GM13976 (cell line): ENCODE results near the gene PSAT1.

Experiments
- DNase-seq: peaks from one replicate; pipeline ENCODE4 v3.0.0; 2012; ENCODE audit warnings: low spot score
- CTCF ChIP-seq: IDR thresholded peaks from 2 replicates; pipeline ENCODE4 v1.5.1; 2012; ENCODE audit warnings: borderline replicate concordance, mild to moderate bottlenecking; ENCODE audit not compliant: insufficient read depth; ENCODE audit errors: extremely low read depth, missing control alignments, control extremely low read depth
- in situ Hi-C: fragments of 300-500 bp; cut with MboI; formaldehyde crosslinking; loops from one replicate; pipeline ENCODE4 v1.12.0; 2022; ENCODE audit warnings: low sequenced_read_pairs, mixed read lengths, inconsistent platforms; ENCODE audit not compliant: unreplicated experiment

PSAT1 gene

GRCh38 chr9:78292026-78292425, 4.9 kb upstream of the PSAT1 start:
- no peak for TF ChIP-seq CTCF
- no peak for DNase-seq
- in situ Hi-C loops: no loop called here

- no peak for TF ChIP-seq CTCF
- DNase-seq: no peak
- in situ Hi-C loops: no loop called here
Observed at GRCh38 chr9:78292716-78293497, 4.0 kb upstream of the PSAT1 start.

- no peak for DNase-seq
- no peak for TF ChIP-seq CTCF
- in situ Hi-C loops: no loop called here
Observed at GRCh38 chr9:78294290-78295176, 2.4 kb upstream of the PSAT1 start.

DNA sequence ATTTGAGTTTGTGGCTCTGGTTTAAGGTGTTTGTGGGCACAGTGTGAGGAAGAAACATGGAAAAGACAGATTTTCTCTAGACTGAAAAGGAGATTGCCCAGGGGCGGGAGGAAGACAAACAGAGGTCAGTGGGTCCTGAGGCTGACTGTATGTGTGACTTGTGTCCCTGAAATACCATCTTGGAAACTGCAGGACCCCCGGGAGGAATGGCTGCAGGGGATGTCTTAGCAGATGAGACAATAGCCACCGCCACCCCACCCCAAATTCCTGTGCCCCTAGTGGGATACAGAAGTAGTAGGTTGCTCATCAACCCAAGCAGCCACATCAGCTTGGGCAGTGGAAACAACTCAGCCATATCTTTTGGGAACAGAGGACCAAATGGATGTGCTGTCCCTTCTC, 1.7 kb upstream of the PSAT1 start:
- in situ Hi-C loops: no loop called here
- DNase-seq: no peak
- no peak for TF ChIP-seq CTCF

- no peak for DNase-seq
- in situ Hi-C loops: no loop called here
- TF ChIP-seq CTCF: no peak
Observed at GRCh38 chr9:78295731-78296130, 1.2 kb upstream of the PSAT1 start.

- no peak for TF ChIP-seq CTCF
- DNase-seq: no peak
- in situ Hi-C loops: no loop called here
Observed at GRCh38 chr9:78296201-78296892, 578 bp upstream of the PSAT1 start.
